Transverse colon (tissue), 4 donors: ENCODE results near the gene ZFY. TPM values are rescaled to one million over a fixed set of nuclear protein-coding genes. Genes with fewer than 3 reads are reported as not detected.

ENCODE experiments used
- DNase-seq: peaks from one replicate; pipeline ENCODE4 v3.0.0-alpha.2; 2019
- H3K27ac ChIP-seq, 4 donors: fragments of 200-600 bp; sonication (generic); 2 replicates each; pipeline ENCODE4 v1.5.1; 2016 to 2018; ENCODE audit warnings: inconsistent platforms in 4 of 4
- H3K27me3 ChIP-seq: fragments of 200-600 bp; sonication (generic); 2 replicates; pipeline ENCODE4 v1.5.1; 2017; ENCODE audit warnings: inconsistent platforms
- H3K36me3 ChIP-seq, 4 donors: fragments of 200-600 bp; sonication (generic); 2 replicates each; pipeline ENCODE4 v1.5.1; 2017 to 2019; ENCODE audit warnings: inconsistent platforms in 4 of 4
- H3K4me1 ChIP-seq, 4 donors: fragments of 200-600 bp; sonication (generic); 2 replicates each; pipeline ENCODE4 v1.5.1; 2017 to 2020; ENCODE audit warnings: inconsistent platforms in 4 of 4
- H3K4me3 ChIP-seq, 4 donors: fragments of 200-600 bp; sonication (generic); 1 replicate in 1 of 4; 2 replicates in 3 of 4; pipeline versions ENCODE4 v1.5.1 to v1.6.1; 2017 to 2019; ENCODE audit warnings: inconsistent platforms in 4 of 4
- H3K9me3 ChIP-seq, 2 donors: fragments of 200-600 bp; sonication (generic); 2 replicates each; pipeline ENCODE4 v1.5.1; 2017 to 2019; ENCODE audit warnings: inconsistent platforms in 2 of 2
- CTCF ChIP-seq, 5 experiments: fragments of 200-600 bp in 3 of 5; fragments of 450-650 bp in 2 of 5; sonication (generic) in 3 of 5; IDR thresholded peaks; 1 replicate in 2 of 5; 2 replicates in 3 of 5; pipeline ENCODE4 v1.5.1; 2016 to 2017; ENCODE audit warnings: antibody characterized with exemption in 5 of 5, inconsistent platforms in 3 of 5, mild to moderate bottlenecking in 2 of 5, moderate library complexity in 1 of 5
- EP300 ChIP-seq: sonication (generic); formaldehyde crosslinking; IDR thresholded peaks from one replicate; pipeline ENCODE4 v1.6.1; 2017; ENCODE audit warnings: antibody characterized with exemption, low read depth
- POLR2A ChIP-seq: fragments of 450-650 bp; IDR thresholded peaks from one replicate; pipeline ENCODE4 v1.6.1; 2016; ENCODE audit warnings: antibody characterized with exemption, mild to moderate bottlenecking, moderate library complexity
- POLR2AphosphoS5 ChIP-seq, 3 donors: sonication (generic); formaldehyde crosslinking; IDR thresholded peaks; one replicate each; pipeline ENCODE4 v1.6.1; 2016; ENCODE audit warnings: antibody characterized with exemption in 3 of 3
- WGBS, 2 donors: methylation state at CpG; one replicate each; pipeline ENCODE4 v1.1.5; 2018; ENCODE audit warnings: low coverage in 1 of 2; 5-methylcytosine and 5-hydroxymethylcytosine counted together
- in situ Hi-C, 4 donors: fragments of 200-750 bp; cut with MboI; loops; one replicate each; pipeline versions ENCODE4 v1.15.0 to v1.15.1; 2017; ENCODE audit warnings: low sequenced_read_pairs in 3 of 4, low pct_ligation_motif_present in 1 of 4, low pct_unique_long_range_greater_than_20kb in 1 of 4
- intact Hi-C: fragments of 100-400 bp; cut with DNase I; formaldehyde crosslinking; loops from one replicate; pipeline ENCODE4 v1.15.1; 2023; ENCODE audit warnings: low total_unique reads
- total RNA-seq, 4 donors: library from RNA; depleted of rRNA; stranded (reverse); fragments of >200 nt; gene quantifications; one replicate each; pipeline ENCODE4 v1.1.0, GENCODE V29; 2016

ZFY gene
- total RNA-seq, 4 donors from 2014 or later: 12.7 to 15.8 TPM; not detected in 2

GRCh38 chrY:2893471-2893870 is 41.7 kb upstream of the ZFY start:
- H3K9me3 ChIP-seq: no peaks in the 10 kb centered on the region
- no peaks in the 10 kb centered on the region for H3K36me3 ChIP-seq
- no peak overlapping the region for H3K4me3 ChIP-seq
- TF ChIP-seq POLR2AphosphoS5 (IDR thresholded peaks at IDR 0.05) (no peak), CTCF (IDR thresholded peaks at IDR 0.05) (no peak), POLR2A (no peak), EP300 (no peak)
- intact Hi-C loops (no loop called here), in situ Hi-C loops (no loop called here)
- DNase-seq: no peak
- no peak overlapping the region for H3K27ac ChIP-seq
- no peaks in the 10 kb centered on the region for H3K27me3 ChIP-seq
- 83% methylated on average over 1 of the region's 1 CpG; no CpG with 5 or more reads in 1 of the 2 donors for WGBS, 2 donors
- no peaks in the 10 kb centered on the region for H3K4me1 ChIP-seq

GRCh38 chrY:2896050-2896449 is 39.1 kb upstream of the ZFY start:
- in situ Hi-C loops (no loop called here), intact Hi-C loops (no loop called here)
- no peaks in the 10 kb centered on the region for H3K36me3 ChIP-seq
- H3K27ac ChIP-seq: no peak overlapping the region
- no peaks in the 10 kb centered on the region for H3K4me1 ChIP-seq
- no peak for DNase-seq
- H3K9me3 ChIP-seq: no peaks in the 10 kb centered on the region
- H3K27me3 ChIP-seq: no peaks in the 10 kb centered on the region
- TF ChIP-seq POLR2AphosphoS5 (IDR thresholded peaks at IDR 0.05): no peak
- TF ChIP-seq EP300: no peak
- no peak for TF ChIP-seq CTCF (IDR thresholded peaks at IDR 0.05)
- no peak for TF ChIP-seq POLR2A
- H3K4me3 ChIP-seq: no peak overlapping the region
- WGBS, 2 donors: 100% methylated on average over 1 of the region's 2 CpGs; no CpG with 5 or more reads in 1 of the 2 donors

GRCh38 chrY:2907356-2907755 is 27.8 kb upstream of the ZFY start:
- Histone ChIP-seq H3K9me3 (no peaks in the 10 kb centered on the region), H3K27ac (no peak overlapping the region), H3K4me1 (no peaks in the 10 kb centered on the region), H3K36me3 (no peaks in the 10 kb centered on the region), H3K4me3 (no peak overlapping the region), H3K27me3 (no peaks in the 10 kb centered on the region)
- intact Hi-C loops: no loop called here
- TF ChIP-seq CTCF (IDR thresholded peaks at IDR 0.05) (no peak), EP300 (no peak), POLR2AphosphoS5 (IDR thresholded peaks at IDR 0.05) (no peak), POLR2A (no peak)
- in situ Hi-C loops: no loop called here
- no peak for DNase-seq
- 80% methylated on average over 1 of the region's 1 CpG; no CpG with 5 or more reads in 1 of the 2 donors for WGBS, 2 donors

GRCh38 chrY:2913066-2913815 is 21.9 kb upstream of the ZFY start:
- no peak overlapping the region for H3K27ac ChIP-seq
- TF ChIP-seq CTCF (IDR thresholded peaks at IDR 0.05) (peak in 3 of 5 experiments; percentile 18 to 31 (median 22)), EP300 (no peak), POLR2AphosphoS5 (IDR thresholded peaks at IDR 0.05) (no peak)
- no peaks in the 10 kb centered on the region for H3K27me3 ChIP-seq
- no peaks in the 10 kb centered on the region for H3K36me3 ChIP-seq
- H3K4me3 ChIP-seq: no peak overlapping the region
- H3K4me1 ChIP-seq: no peaks in the 10 kb centered on the region
- no peaks in the 10 kb centered on the region for H3K9me3 ChIP-seq
- no peak for DNase-seq
- intact Hi-C loops: no loop called here
- in situ Hi-C loops: no loop called here
